Calu3 (cell line): ENCODE measurements around the gene FAM210A. TPM values are rescaled to one million over a fixed set of nuclear protein-coding genes. Genes with fewer than 3 reads are reported as not detected.
A peak's percentile ranks its signal among the peaks of the same experiment; 100 is the strongest.

Source experiments
- BruUV-seq: library from RNA; stranded (reverse); fragments of 400-500 nt; replicated peaks from 2 replicates; lab custom pipeline; 2021; lab: Mats Ljungman, UMichigan
- CTCF ChIA-PET: fragments of 300-600 bp; sonication (Branson Sonifier 250); formaldehyde crosslinking; loops from one replicate; lab custom pipeline; 2022; ENCODE audit warnings: antibody characterized with exemption; lab: Charles Lee
- DNase-seq: peaks from one replicate; pipeline ENCODE4 v3.0.0; 2022
- H3K27ac Mint-ChIP-seq: one replicate; pipeline ENCODE4 v1.8.0; 2022; ENCODE audit warnings: mixed read lengths; ENCODE audit not compliant: unreplicated experiment
- H3K27me3 Mint-ChIP-seq: one replicate; pipeline ENCODE4 v1.8.0; 2022; ENCODE audit warnings: mixed read lengths; ENCODE audit not compliant: unreplicated experiment
- H3K36me3 Mint-ChIP-seq: one replicate; pipeline ENCODE4 v1.8.0; 2022; ENCODE audit warnings: mild to moderate bottlenecking, moderate library complexity, mixed read lengths; ENCODE audit not compliant: insufficient read depth, unreplicated experiment
- H3K4me1 Mint-ChIP-seq: one replicate; pipeline ENCODE4 v1.8.0; 2022; ENCODE audit warnings: mild to moderate bottlenecking, low read depth, mixed read lengths; ENCODE audit not compliant: unreplicated experiment
- H3K4me3 Mint-ChIP-seq: one replicate; pipeline ENCODE4 v1.8.0; 2022; ENCODE audit warnings: mild to moderate bottlenecking, low read depth, moderate library complexity, mixed read lengths; ENCODE audit not compliant: unreplicated experiment
- H3K9me3 Mint-ChIP-seq: one replicate; pipeline ENCODE4 v1.8.0; 2022; ENCODE audit warnings: low read depth, mixed read lengths; ENCODE audit not compliant: unreplicated experiment
- CTCF ChIP-seq: fragments of 200-600 bp; IDR thresholded peaks from one replicate; pipeline ENCODE4 v1.8.0; 2022; ENCODE audit warnings: antibody characterized with exemption; ENCODE audit not compliant: unreplicated experiment
- intact Hi-C: fragments of 100-400 bp; cut with micrococcal nuclease; formaldehyde crosslinking; loops from one replicate; pipeline ENCODE4 v1.10.0; 2022; ENCODE audit not compliant: unreplicated experiment
- total RNA-seq: library from RNA; stranded (reverse); gene quantifications from 2 replicates; pipeline ENCODE4 v1.2.3, GENCODE V29; 2022

FAM210A gene
- total RNA-seq, 1 experiment from 2014 or later, result 20.8 TPM

DNA sequence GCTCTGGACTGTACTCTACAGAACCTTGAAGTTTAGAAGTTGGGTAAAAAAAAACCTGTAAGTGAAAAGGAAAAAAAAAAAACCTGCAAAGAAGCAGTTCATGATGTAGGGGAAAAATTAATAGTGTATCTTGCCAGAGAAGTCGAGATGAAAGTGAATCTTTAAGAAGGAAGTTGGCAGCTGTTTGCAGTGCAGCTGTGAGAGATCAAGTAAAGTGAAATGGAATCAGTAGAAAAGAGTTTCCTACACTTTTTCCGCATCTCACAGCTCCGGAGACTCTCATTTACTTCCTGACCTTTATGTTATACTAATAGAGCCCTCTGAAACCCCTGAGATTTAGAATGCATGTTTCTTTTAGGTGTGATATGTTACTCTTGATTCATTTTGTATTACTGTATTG is 19.3 kb upstream of the FAM210A start:
- Mint-ChIP-seq H3K27ac (peak overlapping the region; percentile 1), H3K36me3 (peaks cover 51% of the 10 kb centered on the region), H3K9me3 (no peaks in the 10 kb centered on the region), H3K27me3 (no peaks in the 10 kb centered on the region), H3K4me1 (no peaks in the 10 kb centered on the region), H3K4me3 (no peak overlapping the region)
- intact Hi-C loops, result loop anchor here (5.0 kb wide), 1 partner anchor 42 kb away; no protein-coding TSS in a partner anchor
- CTCF ChIA-PET, result no interaction called here
- no peak for TF ChIP-seq CTCF
- no peak for DNase-seq
- no TSS peak for BruUV-seq

- peaks cover 51% of the 10 kb centered on the region for H3K36me3 Mint-ChIP-seq
- no peaks in the 10 kb centered on the region for H3K4me1 Mint-ChIP-seq
- H3K9me3 Mint-ChIP-seq, result no peaks in the 10 kb centered on the region
- no TSS peak for BruUV-seq
- no peak for DNase-seq
- H3K27ac Mint-ChIP-seq, result no peak overlapping the region
- H3K4me3 Mint-ChIP-seq, result no peak overlapping the region
- no peak for TF ChIP-seq CTCF
- CTCF ChIA-PET, result no interaction called here
- no peaks in the 10 kb centered on the region for H3K27me3 Mint-ChIP-seq
- intact Hi-C loops, result no loop called here
These were observed 9.3 kb upstream of the FAM210A start for GRCh38 chr18:13735681-13736080.

DNA sequence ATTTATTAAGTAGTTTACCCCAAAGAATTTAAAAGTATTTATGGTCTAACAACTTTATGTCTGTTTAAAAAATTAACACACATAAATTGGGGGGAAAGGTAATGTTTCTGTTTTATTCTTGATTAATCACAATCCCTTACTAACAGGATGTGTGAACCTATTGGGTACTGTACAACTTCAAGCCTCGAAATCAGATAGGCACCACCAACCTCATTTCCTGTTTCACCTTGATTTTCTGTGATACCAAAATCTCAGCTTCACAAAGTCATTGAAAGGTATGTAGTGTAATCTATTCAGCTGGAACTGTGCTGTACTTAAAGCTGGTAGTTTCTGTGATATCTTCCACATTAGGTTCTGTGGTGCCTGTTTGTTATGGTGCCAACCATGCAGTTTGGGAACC is 4.1 kb upstream of the FAM210A start:
- intact Hi-C loops, result no loop called here
- no peaks in the 10 kb centered on the region for H3K9me3 Mint-ChIP-seq
- BruUV-seq, result no TSS peak
- H3K27ac Mint-ChIP-seq, result no peak overlapping the region
- H3K4me1 Mint-ChIP-seq, result peaks cover 14% of the 10 kb centered on the region
- H3K4me3 Mint-ChIP-seq, result no peak overlapping the region
- H3K27me3 Mint-ChIP-seq, result no peaks in the 10 kb centered on the region
- CTCF ChIA-PET, result no interaction called here
- peaks cover 48% of the 10 kb centered on the region for H3K36me3 Mint-ChIP-seq
- TF ChIP-seq CTCF, result no peak
- DNase-seq, result no peak

GRCh38 chr18:13726972-13727331 is 594 bp upstream of the FAM210A start:
- no peak for TF ChIP-seq CTCF
- no peaks in the 10 kb centered on the region for H3K9me3 Mint-ChIP-seq
- peak; percentile 45 for DNase-seq
- intact Hi-C loops, result loop anchor here (2.0 kb wide), 2 partner anchors 16 to 74 kb away; no protein-coding TSS in a partner anchor
- H3K27ac Mint-ChIP-seq, result peak overlapping the region; percentile 90
- no TSS peak for BruUV-seq
- peaks cover 54% of the 10 kb centered on the region for H3K36me3 Mint-ChIP-seq
- CTCF ChIA-PET, result interaction anchor here (0.9 kb wide), 1 partner anchor 73 kb away, joined by 3 read pairs; no protein-coding TSS in a partner anchor
- peaks cover 31% of the 10 kb centered on the region for H3K4me1 Mint-ChIP-seq
- H3K27me3 Mint-ChIP-seq, result no peaks in the 10 kb centered on the region
- peak overlapping the region; percentile 79 for H3K4me3 Mint-ChIP-seq
